Measurements from ENCODE around the gene PODXL.

- no peak for TF ChIP-seq CTCF (IDR thresholded peaks at IDR 0.05)
- TF ChIP-seq EP300 (IDR thresholded peaks at IDR 0.05): no peak
- TF ChIP-seq, protein P1, sequence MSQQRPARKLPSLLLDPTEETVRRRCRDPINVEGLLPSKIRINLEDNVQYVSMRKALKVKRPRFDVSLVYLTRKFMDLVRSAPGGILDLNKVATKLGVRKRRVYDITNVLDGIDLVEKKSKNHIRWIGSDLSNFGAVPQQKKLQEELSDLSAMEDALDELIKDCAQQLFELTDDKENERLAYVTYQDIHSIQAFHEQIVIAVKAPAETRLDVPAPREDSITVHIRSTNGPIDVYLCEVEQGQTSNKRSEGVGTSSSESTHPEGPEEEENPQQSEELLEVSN (IDR thresholded peaks at IDR 0.05; ENCODE audit: borderline replicate concordance, low read depth): no peak
- no peak for TF ChIP-seq MAZ (IDR thresholded peaks at IDR 0.05; ENCODE audit: borderline replicate concordance, low read depth, low read length)
- no peak for TF ChIP-seq POLR2A (IDR thresholded peaks at IDR 0.05; ENCODE audit: low read length)
- no peak for TF ChIP-seq CBX8 (IDR thresholded peaks at IDR 0.05)
- no peak for TF ChIP-seq ZFP36 (IDR thresholded peaks at IDR 0.05; ENCODE audit: borderline replicate concordance, partially characterized antibody)
- no peak for TF ChIP-seq ZNF302 (CRISPR knock-in tag; IDR thresholded peaks at IDR 0.05)
- TF ChIP-seq HOXA7 (CRISPR knock-in tag; IDR thresholded peaks at IDR 0.05): no peak
- no peak for TF ChIP-seq MAX (IDR thresholded peaks at IDR 0.05)
- no peak for TF ChIP-seq BHLHE40 (IDR thresholded peaks at IDR 0.05; ENCODE audit: low read depth, low read length)
- no peak for TF ChIP-seq POLR2AphosphoS2 (conservative IDR thresholded peaks at IDR 0.05; ENCODE audit: low read length)
- no peak for TF ChIP-seq SREBF2 (IDR thresholded peaks at IDR 0.05)
These were observed 69.2 kb downstream of the PODXL start for GRCh38 chr7:131487217-131487616.

All from A549 (cell line).